H1 (cell line): ENCODE data around the gene ANKRD36C. TPM values are rescaled to one million over a fixed set of nuclear protein-coding genes. Genes with fewer than 3 reads are reported as not detected.
"Not testable (repeated sequence)": the region's sequence is repeated elsewhere in the genome, so short reads cannot be mapped to it uniquely, and the experiment has no call there.

ENCODE experiments used
- CTCF ChIA-PET: fragments of 300-600 bp; sonication (Branson Sonifier 250); formaldehyde crosslinking; loops from one replicate; lab custom pipeline; 2021; ENCODE audit not compliant: partially characterized antibody; lab: Charles Lee
- POLR2A ChIA-PET: fragments of 300-600 bp; sonication (Branson Sonifier 250); formaldehyde crosslinking; loops from one replicate; lab custom pipeline; 2021; ENCODE audit warnings: inconsistent platforms; ENCODE audit not compliant: partially characterized antibody; lab: Charles Lee
- DNase-seq, 2 experiments: peaks; one replicate each; pipeline versions ENCODE4 v3.0.0 to v3.0.0-alpha.2; 2010 to 2022; ENCODE audit warnings: low spot score in 2 of 2, low read depth in 1 of 2, mixed read lengths in 1 of 2
- FAIRE-seq: peaks from 2 replicates; lab custom pipeline; 2011; peaks lifted over from hg19 to GRCh38; lab: Jason Lieb, UNC
- H2AFZ ChIP-seq: 2 replicates; pipeline ENCODE4 v1.8.1; 2012; ENCODE audit warnings: low read length, inconsistent platforms
- H2AK5ac ChIP-seq: 2 replicates; pipeline ENCODE4 v1.6.1; 2013; ENCODE audit warnings: low read depth, low read length
- H2BK120ac ChIP-seq: replicated peaks from 2 replicates; pipeline ENCODE3; 2013; ENCODE audit warnings: low read depth, low read length, inconsistent platforms
- H2BK12ac ChIP-seq: 2 replicates; pipeline ENCODE4 v1.6.1; 2013; ENCODE audit warnings: low read depth, low read length
- H2BK15ac ChIP-seq: 2 replicates; pipeline ENCODE4 v1.6.1; 2013; ENCODE audit warnings: low read length
- H2BK20ac ChIP-seq: 2 replicates; pipeline ENCODE4 v1.6.1; 2013; ENCODE audit warnings: low read length
- H2BK5ac ChIP-seq: 2 replicates; pipeline ENCODE4 v1.6.1; 2013; ENCODE audit warnings: low read depth, low read length
- H3K14ac ChIP-seq: 2 replicates; pipeline ENCODE4 v1.6.1; 2013; ENCODE audit warnings: inconsistent platforms; ENCODE audit not compliant: insufficient read length
- H3K18ac ChIP-seq: 2 replicates; pipeline ENCODE4 v1.6.1; 2013; ENCODE audit warnings: low read length; ENCODE audit errors: extremely low read depth
- H3K23ac ChIP-seq: 2 replicates; pipeline ENCODE4 v1.6.1; 2013; ENCODE audit warnings: inconsistent platforms; ENCODE audit not compliant: insufficient read length
- H3K23me2 ChIP-seq: 2 replicates; pipeline ENCODE4 v1.6.1; 2013; ENCODE audit warnings: low read depth, low read length
- H3K27ac ChIP-seq: 2 replicates; pipeline ENCODE4 v1.6.1; 2011; ENCODE audit warnings: low read depth, low read length, inconsistent platforms
- H3K27me3 ChIP-seq, 4 experiments: replicated peaks in 1 of 4; 1 replicate in 1 of 4; 2 replicates in 3 of 4; pipeline versions ENCODE4 v1.6.1 to v1.8.1; 2011 to 2013; ENCODE audit warnings: low read length in 3 of 4, mild to moderate bottlenecking in 3 of 4, inconsistent platforms in 2 of 4, mixed read lengths in 2 of 4, moderate library complexity in 1 of 4; ENCODE audit not compliant: control insufficient read depth in 3 of 4, insufficient read depth in 3 of 4; ENCODE audit errors: extremely low read depth in 1 of 4
- H3K36me3 ChIP-seq, 4 experiments: 2 replicates each; pipeline versions ENCODE4 v1.6.1 to v1.8.1; 2011 to 2013; ENCODE audit warnings: mild to moderate bottlenecking in 4 of 4, low read length in 3 of 4, moderate library complexity in 2 of 4, control low read depth in 1 of 4, inconsistent platforms in 1 of 4; ENCODE audit not compliant: insufficient read depth in 4 of 4, control insufficient read depth in 2 of 4
- H3K4ac ChIP-seq: replicated peaks from 2 replicates; pipeline ENCODE3; 2013; ENCODE audit warnings: low read length, low read depth, mixed read lengths, inconsistent platforms; ENCODE audit not compliant: insufficient read length
- H3K4me1 ChIP-seq, 4 experiments: replicated peaks in 1 of 4; 1 replicate in 1 of 4; 2 replicates in 3 of 4; pipeline versions ENCODE4 v1.6.1 to v1.8.1; 2011 to 2013; ENCODE audit warnings: low read length in 3 of 4, inconsistent platforms in 2 of 4, mixed read lengths in 1 of 4; ENCODE audit not compliant: insufficient read depth in 4 of 4, control insufficient read depth in 3 of 4
- H3K4me2 ChIP-seq, 2 experiments: 2 replicates each; pipeline versions ENCODE4 v1.6.1 to v1.8.1; 2011 to 2013; ENCODE audit warnings: low read depth in 2 of 2, low read length in 2 of 2, control low read depth in 1 of 2, inconsistent platforms in 1 of 2, mild to moderate bottlenecking in 1 of 2; ENCODE audit not compliant: insufficient read depth in 1 of 2
- H3K4me3 ChIP-seq, 4 experiments: fragments of 200-600, 300-600 bp in 1 of 4; sonication (generic), shearing (Covaris generic), sonication (Bioruptor Twin) in 1 of 4; 2 replicates each; pipeline versions ENCODE4 v1.5.1 to v1.8.1; 2011 to 2016; ENCODE audit warnings: low read length in 4 of 4, low read depth in 3 of 4, control low read depth in 2 of 4, inconsistent platforms in 2 of 4, mild to moderate bottlenecking in 2 of 4, mixed read lengths in 1 of 4, moderate library complexity in 1 of 4; ENCODE audit not compliant: insufficient read depth in 2 of 4; ENCODE audit errors: extremely low read depth in 1 of 4
- H3K56ac ChIP-seq: replicated peaks from 2 replicates; pipeline ENCODE3; 2013; ENCODE audit warnings: low read depth, mild to moderate bottlenecking, mixed read lengths, low read length, inconsistent platforms; ENCODE audit not compliant: insufficient read length
- H3K79me1 ChIP-seq: 2 replicates; pipeline ENCODE4 v1.6.1; 2013; ENCODE audit warnings: low read depth, low read length, control low read depth
- H3K79me2 ChIP-seq, 2 experiments: 2 replicates each; pipeline versions ENCODE4 v1.6.1 to v1.8.1; 2012 to 2013; ENCODE audit warnings: low read length in 2 of 2, mild to moderate bottlenecking in 2 of 2, inconsistent platforms in 1 of 2; ENCODE audit not compliant: insufficient read depth in 2 of 2, control insufficient read depth in 1 of 2
- H3K9ac ChIP-seq, 4 experiments: replicated peaks in 1 of 4; 1 replicate in 1 of 4; 2 replicates in 3 of 4; pipeline versions ENCODE4 v1.6.1 to v1.8.1; 2011 to 2013; ENCODE audit warnings: low read depth in 3 of 4, low read length in 3 of 4, control low read depth in 2 of 4, mild to moderate bottlenecking in 2 of 4, moderate library complexity in 2 of 4, inconsistent platforms in 1 of 4; ENCODE audit errors: extremely low read depth in 1 of 4
- H3K9me3 ChIP-seq, 2 experiments: 2 replicates each; pipeline versions ENCODE4 v1.6.1 to v1.8.1; 2012 to 2013; ENCODE audit warnings: mild to moderate bottlenecking in 2 of 2, moderate library complexity in 2 of 2, control low read depth in 1 of 2, inconsistent platforms in 1 of 2, low read depth in 1 of 2, low read length in 1 of 2, mixed read lengths in 1 of 2; ENCODE audit not compliant: insufficient read depth in 2 of 2
- H4K20me1 ChIP-seq, 2 experiments: replicated peaks in 1 of 2; 2 replicates each; pipeline versions ENCODE3 to v1.8.1; 2011 to 2013; ENCODE audit warnings: inconsistent platforms in 2 of 2, low read length in 2 of 2, mild to moderate bottlenecking in 1 of 2; ENCODE audit not compliant: insufficient read depth in 2 of 2, control insufficient read depth in 1 of 2
- H4K5ac ChIP-seq: 2 replicates; pipeline ENCODE4 v1.6.1; 2013; ENCODE audit warnings: low read length, low read depth, mixed read lengths, inconsistent platforms; ENCODE audit not compliant: insufficient read length
- H4K8ac ChIP-seq: 2 replicates; pipeline ENCODE4 v1.8.0; 2013; ENCODE audit warnings: mild to moderate bottlenecking, moderate library complexity, low read length, inconsistent platforms; ENCODE audit not compliant: insufficient read depth; ENCODE audit errors: extremely low read depth
- H4K91ac ChIP-seq: replicated peaks from 2 replicates; pipeline ENCODE3; 2013; ENCODE audit warnings: low read length, mixed read lengths, inconsistent platforms; ENCODE audit not compliant: insufficient read length
- WGBS, 2 experiments: shearing (Covaris generic) in 1 of 2; methylation state at CpG; one replicate each; pipeline versions ENCODE4 v1.1.6 to v1.1.7; 2013 to 2015; ENCODE audit warnings: low lambda C conversion rate in 2 of 2, mixed read lengths in 2 of 2, inconsistent platforms in 1 of 2, low coverage in 1 of 2, missing lambda C conversion rate in 1 of 2; ENCODE audit not compliant: insufficient replicate concordance in 2 of 2, insufficient coverage in 1 of 2, insufficient read length in 1 of 2; ENCODE audit errors: extremely low coverage in 1 of 2, missing lambda C conversion rate in 1 of 2; 5-methylcytosine and 5-hydroxymethylcytosine counted together
- polyA plus RNA-seq, 7 experiments: library from polyadenylated mRNA; depleted of rRNA in 3 of 7; stranded (reverse) in 5 of 7; unstranded in 2 of 7; fragments of >200 nt in 5 of 7; fragments of 200-250 nt in 2 of 7; gene quantifications; 1 replicate in 5 of 7; 2 replicates in 1 of 7; 4 replicates in 1 of 7; pipeline versions ENCODE4 v1.2.1 to v1.2.3, GENCODE V29; 2011 to 2013; ENCODE audit warnings: missing spikeins in 2 of 7, mixed read lengths in 2 of 7
- total RNA-seq: library from RNA; stranded (reverse); fragmentation: NEBNext Ultra II Directional; extraction: Animal tissue kit (Norgen Biotek cat#: 25700); gene quantifications from 2 replicates; pipeline ENCODE4 v1.2.1, GENCODE V29; 2021

ANKRD36C gene
- total and polyA plus RNA-seq, 2 of the 8 experiments (the other 6 are each of a cell fraction or from before 2014, with no cell fraction given): 1.1 to 7.3 TPM

DNA sequence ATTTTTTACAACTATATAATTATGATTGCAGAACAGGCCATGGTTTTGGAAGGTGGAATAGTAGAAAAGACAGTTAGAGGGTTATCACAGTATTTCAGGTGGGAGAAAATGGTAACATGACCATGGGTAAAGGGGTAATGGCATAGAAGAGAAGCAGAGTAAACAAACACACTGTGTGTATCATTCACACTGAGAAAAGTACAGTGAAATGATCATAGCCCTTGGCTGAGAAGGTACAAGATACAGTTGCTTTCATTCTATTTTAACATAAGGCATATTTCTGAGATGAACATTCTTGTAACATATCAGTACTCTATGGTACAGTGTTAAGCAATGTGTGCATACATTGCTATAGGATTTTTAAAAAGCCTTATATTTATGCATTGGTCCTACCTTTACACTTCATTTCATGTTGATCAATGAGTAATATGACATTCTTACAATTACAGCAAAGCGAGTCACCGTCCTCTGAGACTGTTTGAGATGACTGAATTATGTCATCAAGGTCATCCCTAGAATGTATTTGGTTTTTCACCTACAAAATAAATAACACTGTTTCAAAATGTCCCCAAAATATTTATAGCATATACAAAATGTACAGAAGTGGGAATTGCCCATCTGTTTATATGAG lies 124.5 kb downstream of the ANKRD36C start:
- H3K79me2 ChIP-seq, H3K23me2 ChIP-seq, H3K9me3 ChIP-seq, H2BK5ac ChIP-seq, H4K8ac ChIP-seq, H3K27ac ChIP-seq, POLR2A ChIA-PET, CTCF ChIA-PET, H3K23ac ChIP-seq, H3K79me1 ChIP-seq, H4K5ac ChIP-seq, H2AFZ ChIP-seq, H2BK15ac ChIP-seq, H2AK5ac ChIP-seq, H2BK20ac ChIP-seq, DNase-seq, FAIRE-seq, H3K4me1 ChIP-seq, H3K18ac ChIP-seq, H3K4me2 ChIP-seq, H3K9ac ChIP-seq, H3K4ac ChIP-seq, H3K14ac ChIP-seq, H4K91ac ChIP-seq, H3K4me3 ChIP-seq, H4K20me1 ChIP-seq, H3K27me3 ChIP-seq, H3K36me3 ChIP-seq, H2BK120ac ChIP-seq, H2BK12ac ChIP-seq, H3K56ac ChIP-seq: not testable (repeated sequence)
- WGBS, 2 experiments: no CpG with 5 or more reads among the region's 2 CpGs

DNA sequence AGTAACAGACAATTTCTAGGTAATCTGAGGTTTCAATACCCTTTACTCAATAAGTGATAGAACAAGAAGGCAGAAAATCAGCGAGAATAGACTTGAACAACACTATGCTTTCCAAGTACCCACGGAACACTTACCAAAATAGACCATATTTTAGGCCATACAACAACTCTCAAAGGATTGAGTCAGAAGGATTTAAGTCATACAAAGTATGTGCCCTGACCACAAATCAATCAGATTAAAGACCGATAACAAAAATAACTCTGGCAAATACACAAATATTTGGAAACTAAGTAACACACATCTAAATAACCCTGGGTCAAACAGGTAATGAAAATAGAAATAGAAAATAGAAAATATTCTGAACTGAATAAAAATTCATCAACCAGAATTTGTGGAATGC lies 129.5 kb downstream of the ANKRD36C start:
- H3K4ac ChIP-seq, H2AK5ac ChIP-seq, H3K23me2 ChIP-seq, H3K56ac ChIP-seq, H3K9me3 ChIP-seq, H2BK15ac ChIP-seq, H3K4me1 ChIP-seq, H4K5ac ChIP-seq, CTCF ChIA-PET, H2BK5ac ChIP-seq, POLR2A ChIA-PET, DNase-seq, H3K79me2 ChIP-seq, H4K91ac ChIP-seq, H3K79me1 ChIP-seq, H2AFZ ChIP-seq, H4K8ac ChIP-seq, H3K36me3 ChIP-seq, H2BK120ac ChIP-seq, H3K4me2 ChIP-seq, H3K18ac ChIP-seq, H3K4me3 ChIP-seq, H2BK12ac ChIP-seq, FAIRE-seq, H3K23ac ChIP-seq, H4K20me1 ChIP-seq, H3K27ac ChIP-seq, H3K14ac ChIP-seq, H3K9ac ChIP-seq, H2BK20ac ChIP-seq, H3K27me3 ChIP-seq: not testable (repeated sequence)
- WGBS, 2 experiments: 86% methylated on average over 3 of the region's 3 CpGs; no CpG with 5 or more reads in 1 of the 2 experiments
